ENCODE results near the gene GIMAP8.

DNA sequence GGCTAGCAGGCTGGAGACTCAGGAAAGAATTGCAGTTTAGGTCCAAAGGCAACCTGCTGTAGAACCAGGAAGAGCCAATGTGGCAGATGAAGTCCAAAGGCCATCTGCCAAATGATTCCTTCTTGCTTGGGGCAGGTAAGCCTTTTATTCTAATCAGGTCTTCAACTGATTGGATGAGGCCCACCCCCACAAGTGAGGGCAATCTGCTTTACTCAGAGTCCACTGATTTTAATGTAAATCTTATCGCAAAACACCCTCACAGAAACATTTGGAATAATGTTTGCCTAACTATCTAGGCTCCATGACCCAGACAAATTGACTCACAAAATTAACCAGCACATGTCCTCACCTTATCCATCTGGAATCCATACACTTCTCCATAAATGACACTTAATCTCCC is 7.8 kb downstream of the GIMAP8 start:
- TF ChIP-seq POLR2A (IDR thresholded peaks at IDR 0.05; ENCODE audit: low read depth, low read length) (no peak), POLR2AphosphoS5 (IDR thresholded peaks at IDR 0.05; ENCODE audit: low read depth, low read length) (no peak), TAF1 (IDR thresholded peaks at IDR 0.05; ENCODE audit: borderline replicate concordance, low read depth, low read length) (no peak)

Data from GM12892 (cell line).